ENCODE data around the gene FSIP2.

DNA sequence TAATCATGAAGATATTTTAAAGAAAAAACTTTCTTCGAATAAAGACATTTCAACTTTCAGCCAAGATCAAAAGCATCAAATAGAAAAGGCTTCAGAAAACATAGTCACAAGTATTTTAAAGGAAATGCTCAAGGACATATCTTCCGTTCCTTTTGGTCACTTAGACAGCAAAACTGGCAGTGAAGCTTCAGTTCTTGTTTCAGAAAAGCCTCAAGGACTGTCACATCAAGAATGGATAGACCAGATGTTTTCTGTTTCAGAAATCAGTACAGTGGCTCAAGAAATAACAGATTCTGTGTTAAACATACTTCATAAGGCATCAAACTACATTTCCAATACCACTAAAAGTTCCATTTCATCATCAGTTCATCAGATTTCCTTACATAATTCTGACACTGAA, 51.8 kb downstream of the FSIP2 start:
- no peak for TF ChIP-seq EZH2 (IDR thresholded peaks at IDR 0.05; ENCODE audit: borderline replicate concordance, control insufficient read depth, low read depth, low read length)
- no peak for TF ChIP-seq TCF7 (IDR thresholded peaks at IDR 0.05; ENCODE audit: borderline replicate concordance)
- TF ChIP-seq SP1 (IDR thresholded peaks at IDR 0.05; ENCODE audit: low read depth, low read length): no peak
- no peak for TF ChIP-seq POLR2AphosphoS5 (IDR thresholded peaks at IDR 0.05; ENCODE audit: low read length)
